Measurements from ENCODE around the gene UAP1. TPM values are rescaled to one million over a fixed set of nuclear protein-coding genes. Genes with fewer than 3 reads are reported as not detected.

The UAP1 gene
- total RNA-seq, 1 experiment from 2014 or later = 26.9 TPM

GRCh38 chr1:162590101-162590500 lies 28.6 kb downstream of the UAP1 start:
- no peak for DNase-seq
- Mint-ChIP-seq H3K27me3 (ENCODE audit: low read depth) (no peaks in the 10 kb centered on the region), H3K36me3 (ENCODE audit: insufficient read depth in 1 of 3, low read depth in 3 of 3) (peaks cover 2 to 19% (median 15%) of the 10 kb centered on the region in 3 experiments; a peak in 6 of 7 replicates), H3K9me3 (no peaks in the 10 kb centered on the region), H3K4me3 (no peak overlapping the region), H3K27ac (0 out of 7 replicates have a peak overlapping the region, but pooled peaks of 1 of the 3 experiments have one; percentile 1), H3K4me1 (no peaks in the 10 kb centered on the region)
- Histone ChIP-seq H3K4me1 (ENCODE audit: insufficient read depth, low read length) (no peaks in the 10 kb centered on the region), H2BK20ac (ENCODE audit: low read depth, low read length, poor library complexity, severe bottlenecking) (no peak overlapping the region), H2BK120ac (ENCODE audit: low read depth, low read length, poor library complexity, severe bottlenecking) (no peak overlapping the region), H3K14ac (ENCODE audit: insufficient read depth, low read length) (no peak overlapping the region), H2AK5ac (ENCODE audit: insufficient read length, low read length) (no peak overlapping the region), H3T11ph (ENCODE audit: low read length) (no peak overlapping the region), H4K20me1 (ENCODE audit: control insufficient read depth, insufficient read depth, insufficient read length) (no peaks in the 10 kb centered on the region), H3K23ac (ENCODE audit: insufficient read length, low read depth, low read length) (no peak overlapping the region), H3K27ac (ENCODE audit: insufficient read length, low read depth, low read length) (no peak overlapping the region), H3K56ac (ENCODE audit: insufficient read length, low read depth, low read length) (no peak overlapping the region), H3K79me2 (ENCODE audit: insufficient read depth, low read length) (no peaks in the 10 kb centered on the region), H2BK15ac (ENCODE audit: low read depth, low read length) (no peak overlapping the region), H2BK12ac (ENCODE audit: insufficient read length, low read depth, low read length) (no peak overlapping the region), H4K91ac (ENCODE audit: insufficient read length, low read depth, low read length) (no peak overlapping the region), H3K27me3 (ENCODE audit: insufficient read depth, low read length) (no peaks in the 10 kb centered on the region), H2BK5ac (ENCODE audit: insufficient read length, low read length) (no peak overlapping the region), H3K4me2 (ENCODE audit: insufficient read depth, insufficient read length, low read length) (no peak overlapping the region), H4K5ac (ENCODE audit: insufficient read length, low read depth, low read length) (no peak overlapping the region), H3K9ac (ENCODE audit: extremely low read depth, insufficient read length, low read length) (no peak overlapping the region), H3K4ac (ENCODE audit: low read depth, low read length) (no peak overlapping the region), H3K23me2 (ENCODE audit: insufficient read length, low read depth, low read length, poor library complexity, severe bottlenecking) (no peaks in the 10 kb centered on the region), H3K18ac (ENCODE audit: insufficient read length, low read depth, low read length) (no peak overlapping the region), H4K8ac (replicated peaks; ENCODE audit: insufficient read length, low read depth, low read length) (no peak overlapping the region), H3K9me3 (ENCODE audit: control insufficient read depth, low read depth, low read length) (no peaks in the 10 kb centered on the region), H3K79me1 (ENCODE audit: insufficient read depth, low read depth, low read length, poor library complexity, severe bottlenecking) (no peaks in the 10 kb centered on the region), H2AFZ (ENCODE audit: low read length) (no peak overlapping the region)
- no CpG with 5 or more reads among the region's 3 CpGs for WGBS (ENCODE audit: extremely low coverage, insufficient read length, low lambda C conversion rate)
- TF ChIP-seq CTCF (conservative IDR thresholded peaks at IDR 0.05) = no peak

All from H9 (cell line).